ENCODE results near the gene SLITRK5.

SLITRK5 gene, protein sequence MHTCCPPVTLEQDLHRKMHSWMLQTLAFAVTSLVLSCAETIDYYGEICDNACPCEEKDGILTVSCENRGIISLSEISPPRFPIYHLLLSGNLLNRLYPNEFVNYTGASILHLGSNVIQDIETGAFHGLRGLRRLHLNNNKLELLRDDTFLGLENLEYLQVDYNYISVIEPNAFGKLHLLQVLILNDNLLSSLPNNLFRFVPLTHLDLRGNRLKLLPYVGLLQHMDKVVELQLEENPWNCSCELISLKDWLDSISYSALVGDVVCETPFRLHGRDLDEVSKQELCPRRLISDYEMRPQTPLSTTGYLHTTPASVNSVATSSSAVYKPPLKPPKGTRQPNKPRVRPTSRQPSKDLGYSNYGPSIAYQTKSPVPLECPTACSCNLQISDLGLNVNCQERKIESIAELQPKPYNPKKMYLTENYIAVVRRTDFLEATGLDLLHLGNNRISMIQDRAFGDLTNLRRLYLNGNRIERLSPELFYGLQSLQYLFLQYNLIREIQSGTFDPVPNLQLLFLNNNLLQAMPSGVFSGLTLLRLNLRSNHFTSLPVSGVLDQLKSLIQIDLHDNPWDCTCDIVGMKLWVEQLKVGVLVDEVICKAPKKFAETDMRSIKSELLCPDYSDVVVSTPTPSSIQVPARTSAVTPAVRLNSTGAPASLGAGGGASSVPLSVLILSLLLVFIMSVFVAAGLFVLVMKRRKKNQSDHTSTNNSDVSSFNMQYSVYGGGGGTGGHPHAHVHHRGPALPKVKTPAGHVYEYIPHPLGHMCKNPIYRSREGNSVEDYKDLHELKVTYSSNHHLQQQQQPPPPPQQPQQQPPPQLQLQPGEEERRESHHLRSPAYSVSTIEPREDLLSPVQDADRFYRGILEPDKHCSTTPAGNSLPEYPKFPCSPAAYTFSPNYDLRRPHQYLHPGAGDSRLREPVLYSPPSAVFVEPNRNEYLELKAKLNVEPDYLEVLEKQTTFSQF

DNA sequence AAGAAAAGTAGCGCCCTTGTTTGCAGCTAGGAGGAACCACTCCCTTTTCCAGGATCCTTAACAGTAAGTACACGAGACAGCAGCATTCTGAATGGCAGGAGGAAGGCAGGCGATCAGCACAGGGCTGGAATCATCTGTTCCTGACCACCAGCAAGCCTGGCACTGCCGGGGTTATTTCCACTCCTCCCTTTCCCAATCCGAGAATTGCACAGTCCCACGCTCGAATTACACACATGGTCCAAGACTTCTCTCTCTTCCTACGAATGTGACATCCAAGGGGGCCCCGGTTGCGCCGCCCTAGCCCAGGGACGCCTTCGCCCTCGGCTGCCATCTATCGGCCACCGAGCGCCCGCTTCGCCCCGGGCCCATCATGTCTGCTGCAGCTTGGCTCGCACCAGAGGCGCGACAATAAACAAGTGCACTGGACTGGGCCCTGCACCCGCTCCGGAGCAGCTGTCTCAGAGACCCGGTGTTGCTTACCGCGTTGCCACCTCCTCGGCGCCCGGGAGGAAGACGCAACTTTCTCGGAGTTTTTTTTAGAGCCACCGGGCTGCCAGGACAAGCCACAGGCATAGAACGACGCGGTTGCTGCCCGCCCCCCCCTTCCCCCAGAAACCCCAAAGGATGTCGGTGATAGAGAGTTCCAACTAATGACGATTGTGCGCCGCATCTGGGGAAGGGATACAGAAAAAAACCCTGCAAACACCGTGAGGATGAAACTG is at the start of gene SLITRK5:
Gene SLITRK5 (plus strand): TSS at position 341 of the 722 bp plus-strand sequence. CDS start 4,018 bp downstream, outside the sequence.
- DNase-seq (ENCODE audit: low read depth), result peak; percentile 75

DNA sequence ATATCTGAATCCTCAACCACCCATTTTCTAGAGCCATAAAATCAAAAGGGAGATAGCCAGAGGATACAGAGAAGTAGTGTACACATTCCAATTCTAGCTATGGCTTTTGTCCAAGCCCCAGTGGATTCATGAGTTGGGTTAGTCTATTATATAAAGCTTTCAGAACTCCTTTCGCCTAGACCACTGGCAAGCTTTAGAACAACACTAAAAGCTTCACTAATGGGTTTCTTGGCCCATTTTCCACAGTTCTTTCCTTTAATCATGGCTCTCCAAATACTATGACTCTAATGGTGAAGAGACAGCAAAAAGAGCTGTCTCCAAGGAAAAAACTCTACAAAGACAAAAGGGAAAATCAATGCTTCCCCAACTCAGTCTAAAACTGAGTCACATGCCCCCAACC is 48.2 kb upstream of the SLITRK5 start:
- DNase-seq (ENCODE audit: low read depth), result no peak

DNA sequence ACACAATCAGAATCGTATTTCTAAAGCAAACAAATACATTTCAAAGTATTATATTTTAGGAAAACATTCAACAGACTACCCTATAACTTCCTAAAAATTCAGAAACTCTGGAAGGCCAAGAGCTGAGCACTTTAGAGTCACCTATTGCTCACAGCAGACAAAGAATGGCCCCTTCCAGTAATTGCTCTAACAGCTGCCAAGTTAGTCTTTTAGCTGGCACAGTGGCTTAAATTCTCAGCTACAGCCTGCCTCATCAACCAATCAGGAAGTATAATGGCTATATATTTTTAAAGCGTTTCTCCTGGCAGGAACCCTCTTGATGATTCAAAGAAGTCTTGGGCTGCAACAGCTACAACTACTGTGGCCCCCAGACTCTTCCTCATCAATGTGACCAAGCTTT is 14.9 kb upstream of the SLITRK5 start:
- no peak for DNase-seq (ENCODE audit: low read depth)

DNA sequence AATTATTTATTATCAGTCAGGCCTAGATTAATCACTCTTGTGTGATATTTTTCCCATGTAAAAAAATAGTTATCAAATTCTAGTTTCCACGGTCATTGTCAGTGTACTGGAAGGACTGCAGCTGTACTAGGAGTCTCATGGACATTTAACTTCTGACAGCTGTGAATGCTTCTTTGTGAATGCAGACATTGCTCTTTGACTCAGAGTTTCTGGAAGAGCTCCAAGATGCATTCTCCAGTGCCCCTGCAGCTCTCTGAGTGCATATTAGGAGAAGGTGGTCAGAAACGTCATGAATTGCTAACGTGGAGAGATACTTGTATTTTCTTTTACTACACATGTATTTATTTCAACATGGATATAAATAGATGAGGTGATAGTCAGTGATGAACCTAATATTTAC is 9.7 kb upstream of the SLITRK5 start:
- peak; percentile 76 for DNase-seq (ENCODE audit: low read depth)

DNA sequence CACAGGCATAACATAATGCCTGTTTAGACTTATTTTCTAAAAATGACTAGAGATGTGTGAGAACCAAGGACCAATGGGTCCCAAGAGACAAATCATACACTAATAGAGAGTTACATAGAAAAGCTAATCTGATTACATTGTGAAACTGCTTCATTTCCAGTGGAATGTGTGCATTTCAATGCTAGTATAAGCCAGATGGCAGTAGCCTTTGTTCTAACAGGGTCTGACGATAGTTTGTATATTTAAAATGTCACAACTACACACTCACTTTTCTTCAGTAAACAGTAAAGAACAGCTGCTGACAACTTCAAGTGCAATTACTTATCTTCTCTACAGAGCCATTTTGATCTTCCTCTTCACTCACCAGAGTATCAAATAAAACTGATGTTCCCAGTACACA is 4.3 kb upstream of the SLITRK5 start:
- DNase-seq (ENCODE audit: low read depth), result no peak

DNA sequence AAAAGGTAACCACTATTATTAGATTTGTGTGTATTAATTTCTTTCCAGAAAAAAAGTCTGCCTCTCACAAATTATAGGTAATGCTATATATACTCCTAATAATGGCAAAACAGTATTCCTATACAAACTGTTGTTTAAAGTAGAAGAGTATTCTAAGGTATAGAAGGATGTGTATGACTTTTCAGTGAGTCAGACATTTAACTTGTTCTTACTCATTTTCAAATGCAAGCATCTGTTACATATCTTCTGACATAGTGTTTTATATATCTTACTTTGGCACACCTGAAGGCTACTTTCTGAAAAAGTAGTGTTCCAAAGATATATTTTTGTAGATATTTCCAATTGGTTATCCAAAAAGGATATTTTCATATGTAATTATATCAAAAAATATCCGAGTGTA is 3.5 kb upstream of the SLITRK5 start:
- DNase-seq (ENCODE audit: low read depth), result no peak

DNA sequence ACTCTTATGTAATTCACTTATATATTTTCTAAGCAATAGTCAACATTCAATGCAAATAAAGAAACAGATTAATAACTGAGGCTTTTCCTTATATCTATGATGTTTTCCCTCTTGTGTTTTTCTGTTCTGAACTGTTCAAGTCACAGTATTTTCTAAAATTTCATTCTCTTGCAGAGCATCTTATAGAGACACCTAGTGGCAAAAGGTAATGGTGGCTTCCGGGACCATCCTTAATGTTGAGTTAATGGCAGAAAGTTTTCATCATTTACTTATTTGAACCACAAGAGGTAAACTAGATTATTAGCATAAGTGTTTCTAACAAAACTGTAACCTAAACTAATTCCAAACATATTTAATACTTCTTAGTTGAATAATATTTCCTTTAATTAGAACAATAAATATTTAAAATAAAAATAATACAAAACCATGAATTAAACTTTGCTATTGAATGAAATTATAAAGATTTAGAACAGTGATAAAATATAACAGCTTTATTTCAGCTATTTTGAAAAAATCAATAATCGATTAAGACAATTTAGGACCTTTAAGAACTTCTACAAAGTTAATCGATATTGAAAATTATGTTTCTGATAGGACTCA is 1.7 kb upstream of the SLITRK5 start:
- peak; percentile 52 for DNase-seq (ENCODE audit: low read depth)

DNA sequence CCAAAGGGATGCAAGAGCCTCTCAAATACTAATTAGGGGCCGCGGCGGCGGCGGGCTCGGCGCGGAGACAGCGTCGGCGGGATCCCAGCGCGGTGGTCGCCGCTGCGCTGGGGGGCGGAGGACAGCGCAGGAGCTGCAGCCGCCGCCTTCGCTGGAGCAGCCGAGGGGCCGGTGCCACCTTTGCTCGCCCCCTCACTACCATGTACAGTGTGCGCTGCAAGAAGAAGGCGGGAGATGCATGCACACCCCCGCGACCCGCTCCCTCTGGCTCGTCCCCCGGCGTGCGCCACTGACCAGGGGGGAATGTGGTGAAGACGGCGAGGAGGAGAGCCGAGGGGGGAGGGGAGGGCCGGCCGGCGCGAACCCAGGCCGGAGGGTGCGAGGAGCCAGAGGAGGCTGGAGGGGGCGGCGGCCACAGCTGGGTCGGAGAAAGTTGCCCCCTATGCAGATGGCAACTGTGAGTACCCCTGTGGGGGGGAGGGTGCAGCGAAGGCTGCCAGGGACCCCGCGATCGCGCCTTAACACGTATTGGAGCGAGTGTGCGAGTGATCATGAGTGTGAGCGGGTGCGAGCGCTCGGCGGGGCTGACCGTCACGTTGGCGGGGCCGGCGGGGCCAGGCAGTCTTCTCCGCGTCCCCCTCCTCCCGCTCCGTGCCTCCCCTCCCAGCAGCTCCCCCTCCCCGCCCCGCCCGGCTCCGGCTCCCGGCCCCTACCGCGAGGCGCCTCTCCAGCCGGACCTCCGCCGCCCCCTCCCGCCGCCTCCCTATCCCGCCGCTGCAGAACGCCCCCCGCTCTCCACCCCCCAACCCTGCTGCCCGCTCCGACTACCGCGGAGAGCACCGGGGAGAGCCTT is 808 bp downstream of the SLITRK5 start:
- no peak for DNase-seq (ENCODE audit: low read depth)

DNA sequence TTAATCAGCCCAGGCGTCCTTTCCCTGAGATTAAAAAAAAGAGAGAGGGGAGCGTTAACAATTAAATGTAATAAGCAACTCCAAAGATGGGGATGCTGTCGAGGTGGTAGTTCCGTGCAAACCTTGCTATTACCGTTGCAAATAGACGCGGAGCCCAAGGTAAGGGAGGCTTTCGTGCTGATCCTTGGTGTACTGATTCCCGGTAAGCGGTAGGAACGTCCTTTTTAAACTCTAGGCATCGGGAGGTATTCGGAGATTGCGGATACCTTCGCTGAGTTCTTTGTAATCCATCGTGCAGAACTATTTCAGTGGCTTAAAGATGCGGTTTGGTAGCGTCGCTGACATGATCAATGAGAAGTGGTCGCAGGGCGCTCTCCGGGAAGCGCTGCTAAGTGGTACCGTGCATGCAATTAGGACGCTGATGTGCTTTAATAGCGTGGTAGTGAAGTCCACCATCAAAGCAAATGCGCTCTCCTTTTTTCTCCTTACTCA is 3.1 kb downstream of the SLITRK5 start:
- no peak for DNase-seq (ENCODE audit: low read depth)

DNA sequence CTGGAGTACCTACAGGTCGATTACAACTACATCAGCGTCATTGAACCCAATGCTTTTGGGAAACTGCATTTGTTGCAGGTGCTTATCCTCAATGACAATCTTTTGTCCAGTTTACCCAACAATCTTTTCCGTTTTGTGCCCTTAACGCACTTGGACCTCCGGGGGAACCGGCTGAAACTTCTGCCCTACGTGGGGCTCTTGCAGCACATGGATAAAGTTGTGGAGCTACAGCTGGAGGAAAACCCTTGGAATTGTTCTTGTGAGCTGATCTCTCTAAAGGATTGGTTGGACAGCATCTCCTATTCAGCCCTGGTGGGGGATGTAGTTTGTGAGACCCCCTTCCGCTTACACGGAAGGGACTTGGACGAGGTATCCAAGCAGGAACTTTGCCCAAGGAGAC is 4.7 kb downstream of the SLITRK5 start:
- DNase-seq (ENCODE audit: low read depth), result no peak

DNA sequence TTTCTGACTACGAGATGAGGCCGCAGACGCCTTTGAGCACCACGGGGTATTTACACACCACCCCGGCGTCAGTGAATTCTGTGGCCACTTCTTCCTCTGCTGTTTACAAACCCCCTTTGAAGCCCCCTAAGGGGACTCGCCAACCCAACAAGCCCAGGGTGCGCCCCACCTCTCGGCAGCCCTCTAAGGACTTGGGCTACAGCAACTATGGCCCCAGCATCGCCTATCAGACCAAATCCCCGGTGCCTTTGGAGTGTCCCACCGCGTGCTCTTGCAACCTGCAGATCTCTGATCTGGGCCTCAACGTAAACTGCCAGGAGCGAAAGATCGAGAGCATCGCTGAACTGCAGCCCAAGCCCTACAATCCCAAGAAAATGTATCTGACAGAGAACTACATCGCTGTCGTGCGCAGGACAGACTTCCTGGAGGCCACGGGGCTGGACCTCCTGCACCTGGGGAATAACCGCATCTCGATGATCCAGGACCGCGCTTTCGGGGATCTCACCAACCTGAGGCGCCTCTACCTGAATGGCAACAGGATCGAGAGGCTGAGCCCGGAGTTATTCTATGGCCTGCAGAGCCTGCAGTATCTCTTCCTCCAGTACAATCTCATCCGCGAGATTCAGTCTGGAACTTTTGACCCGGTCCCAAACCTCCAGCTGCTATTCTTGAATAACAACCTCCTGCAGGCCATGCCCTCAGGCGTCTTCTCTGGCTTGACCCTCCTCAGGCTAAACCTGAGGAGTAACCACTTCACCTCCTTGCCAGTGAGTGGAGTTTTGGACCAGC is 5.3 kb downstream of the SLITRK5 start:
- no peak for DNase-seq (ENCODE audit: low read depth)

DNA sequence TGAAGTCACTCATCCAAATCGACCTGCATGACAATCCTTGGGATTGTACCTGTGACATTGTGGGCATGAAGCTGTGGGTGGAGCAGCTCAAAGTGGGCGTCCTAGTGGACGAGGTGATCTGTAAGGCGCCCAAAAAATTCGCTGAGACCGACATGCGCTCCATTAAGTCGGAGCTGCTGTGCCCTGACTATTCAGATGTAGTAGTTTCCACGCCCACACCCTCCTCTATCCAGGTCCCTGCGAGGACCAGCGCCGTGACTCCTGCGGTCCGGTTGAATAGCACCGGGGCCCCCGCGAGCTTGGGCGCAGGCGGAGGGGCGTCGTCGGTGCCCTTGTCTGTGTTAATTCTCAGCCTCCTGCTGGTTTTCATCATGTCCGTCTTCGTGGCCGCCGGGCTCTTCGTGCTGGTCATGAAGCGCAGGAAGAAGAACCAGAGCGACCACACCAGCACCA is 5.9 kb downstream of the SLITRK5 start:
- DNase-seq (ENCODE audit: low read depth), result no peak

DNA sequence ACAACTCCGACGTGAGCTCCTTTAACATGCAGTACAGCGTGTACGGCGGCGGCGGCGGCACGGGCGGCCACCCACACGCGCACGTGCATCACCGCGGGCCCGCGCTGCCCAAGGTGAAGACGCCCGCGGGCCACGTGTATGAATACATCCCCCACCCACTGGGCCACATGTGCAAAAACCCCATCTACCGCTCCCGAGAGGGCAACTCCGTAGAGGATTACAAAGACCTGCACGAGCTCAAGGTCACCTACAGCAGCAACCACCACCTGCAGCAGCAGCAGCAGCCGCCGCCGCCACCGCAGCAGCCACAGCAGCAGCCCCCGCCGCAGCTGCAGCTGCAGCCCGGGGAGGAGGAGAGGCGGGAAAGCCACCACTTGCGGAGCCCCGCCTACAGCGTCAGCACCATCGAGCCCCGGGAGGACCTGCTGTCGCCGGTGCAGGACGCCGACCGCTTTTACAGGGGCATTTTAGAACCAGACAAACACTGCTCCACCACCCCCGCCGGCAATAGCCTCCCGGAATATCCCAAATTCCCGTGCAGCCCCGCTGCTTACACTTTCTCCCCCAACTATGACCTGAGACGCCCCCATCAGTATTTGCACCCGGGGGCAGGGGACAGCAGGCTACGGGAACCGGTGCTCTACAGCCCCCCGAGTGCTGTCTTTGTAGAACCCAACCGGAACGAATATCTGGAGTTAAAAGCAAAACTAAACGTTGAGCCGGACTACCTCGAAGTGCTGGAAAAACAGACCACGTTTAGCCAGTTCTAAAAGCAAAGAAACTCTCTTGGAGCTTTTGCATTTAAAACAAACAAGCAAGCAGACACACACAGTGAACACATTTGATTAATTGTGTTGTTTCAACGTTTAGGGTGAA is 6.6 kb downstream of the SLITRK5 start:
- peak; percentile 13 for DNase-seq (ENCODE audit: low read depth)

DNA sequence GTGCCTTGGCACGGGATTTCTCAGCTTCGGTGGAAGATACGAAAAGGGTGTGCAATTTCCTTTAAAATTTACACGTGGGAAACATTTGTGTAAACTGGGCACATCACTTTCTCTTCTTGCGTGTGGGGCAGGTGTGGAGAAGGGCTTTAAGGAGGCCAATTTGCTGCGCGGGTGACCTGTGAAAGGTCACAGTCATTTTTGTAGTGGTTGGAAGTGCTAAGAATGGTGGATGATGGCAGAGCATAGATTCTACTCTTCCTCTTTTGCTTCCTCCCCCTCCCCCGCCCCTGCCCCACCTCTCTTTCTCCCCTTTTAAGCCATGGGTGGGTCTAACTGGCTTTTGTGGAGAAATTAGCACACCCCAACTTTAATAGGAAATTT is 7.2 kb downstream of the SLITRK5 start:
- DNase-seq (ENCODE audit: low read depth), result no peak

DNA sequence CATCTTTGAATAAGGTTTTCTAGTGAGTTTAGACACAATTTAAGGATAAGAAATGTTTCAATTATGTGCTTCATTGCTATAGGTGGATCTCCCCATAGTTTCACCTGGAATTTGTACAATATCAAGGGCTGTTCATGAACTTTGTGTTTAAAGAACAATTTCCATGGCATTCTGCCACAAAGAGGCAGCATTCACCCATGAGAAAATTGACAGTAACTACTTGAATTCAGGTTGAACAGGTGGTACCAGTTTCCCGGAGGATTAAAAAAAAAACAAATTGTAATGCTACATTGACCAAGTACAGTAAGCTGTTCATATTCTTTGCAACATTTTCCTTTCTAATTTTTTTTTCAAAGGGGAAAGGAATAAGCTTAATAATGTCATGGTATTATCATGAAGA is 9.1 kb downstream of the SLITRK5 start:
- DNase-seq (ENCODE audit: low read depth), result peak; percentile 17

DNA sequence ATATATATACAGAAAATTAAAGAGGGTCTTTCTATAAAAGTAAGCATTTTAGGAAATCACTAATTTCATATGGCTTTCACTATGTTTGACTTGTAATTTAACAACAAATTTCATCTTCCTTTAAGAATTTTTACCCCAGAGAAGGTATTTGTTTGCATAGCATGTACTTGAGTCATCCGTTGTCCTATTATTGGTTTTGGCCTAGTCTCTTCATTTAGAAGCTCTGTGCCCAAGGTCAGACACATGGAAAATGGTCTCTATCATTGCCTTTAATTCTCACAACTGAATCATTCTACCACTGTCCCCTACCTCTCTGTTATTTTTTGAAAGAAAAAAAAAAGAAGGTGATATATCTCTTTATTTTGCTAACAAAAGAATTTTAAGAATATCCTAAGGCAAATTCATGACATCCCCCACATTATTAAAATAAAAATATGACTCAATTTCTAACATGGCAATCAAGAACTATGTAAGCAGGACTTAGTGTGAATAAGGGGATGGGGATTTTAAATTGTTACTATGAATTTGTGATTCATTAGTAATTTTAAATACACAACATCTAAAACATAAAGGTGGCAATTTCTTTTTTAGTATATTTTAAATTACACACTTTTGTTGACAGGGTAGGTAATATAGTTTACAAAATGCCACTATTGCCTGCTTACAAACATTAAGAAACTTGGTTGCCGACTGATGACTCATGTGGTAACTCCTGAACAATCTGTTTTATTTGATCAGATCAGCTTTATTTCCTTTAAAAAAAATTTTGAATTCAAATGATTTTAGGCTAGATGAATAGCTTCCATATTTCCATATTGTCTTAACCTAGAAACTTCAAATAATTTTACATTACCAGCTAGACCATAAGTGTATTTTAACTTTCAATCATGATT is 13.9 kb downstream of the SLITRK5 start:
- peak; percentile 18 for DNase-seq (ENCODE audit: low read depth)

DNA sequence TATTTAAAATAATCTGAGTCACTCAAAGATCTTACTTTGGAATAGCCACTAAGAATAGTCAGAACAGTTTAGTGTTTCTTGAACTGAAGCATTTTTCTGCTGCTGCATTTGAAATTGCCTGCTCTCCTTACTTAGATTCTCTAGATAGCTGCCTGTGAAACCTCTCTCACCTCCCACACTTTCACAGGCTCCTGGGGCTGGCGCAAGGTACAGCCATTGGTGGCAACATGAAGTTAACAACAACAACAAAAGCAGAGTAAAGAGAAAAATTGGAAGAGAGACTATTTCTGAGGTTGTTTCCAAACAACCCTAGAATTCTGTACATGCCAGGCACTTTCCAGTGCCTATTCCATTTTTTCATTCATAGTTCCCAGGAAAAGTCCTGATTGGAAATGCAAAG is 25.3 kb downstream of the SLITRK5 start:
- no peak for DNase-seq (ENCODE audit: low read depth)

DNA sequence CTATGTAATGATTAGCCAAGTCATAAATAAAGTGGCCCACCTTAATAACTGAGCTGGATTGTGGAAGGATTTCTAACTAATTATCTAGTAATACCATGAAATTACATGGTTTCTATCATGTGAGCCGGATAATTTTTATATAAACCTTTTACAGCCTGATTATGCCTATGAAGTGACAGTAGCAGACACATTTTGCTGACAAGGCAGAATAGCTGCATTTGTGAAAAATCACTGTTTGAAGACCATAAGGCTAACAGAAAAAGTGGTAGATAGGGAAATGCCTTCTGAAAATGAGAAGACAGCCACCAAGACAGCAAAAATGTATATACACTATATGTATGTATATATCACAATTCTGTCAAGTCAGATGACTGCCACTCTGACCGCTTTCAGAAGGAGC is 27.1 kb downstream of the SLITRK5 start:
- DNase-seq (ENCODE audit: low read depth), result no peak

Data from amniotic epithelial cell (primary cell).